ENCODE data around the gene ST7.

Gene ST7

GRCh38 chr7:116981939-116982338, 28.6 kb downstream of the ST7 start:
- no peaks in the 10 kb centered on the region for H3K27me3 ChIP-seq (ENCODE audit: control insufficient read depth, insufficient read depth, low read length)
- no peaks in the 10 kb centered on the region for H3K9me3 ChIP-seq (ENCODE audit: control insufficient read depth, low read depth, low read length)
- no peak overlapping the region for H3K4me3 ChIP-seq (ENCODE audit: low read length)
- no peak overlapping the region for H3K27ac ChIP-seq (ENCODE audit: low read length)
- no peaks in the 10 kb centered on the region for H3K36me3 ChIP-seq (ENCODE audit: control insufficient read depth, low read depth, low read length)
- no peaks in the 10 kb centered on the region for H3K4me1 ChIP-seq (ENCODE audit: control insufficient read depth, low read depth, low read length)
- H3K9ac ChIP-seq (ENCODE audit: low read length) = no peak overlapping the region

GRCh38 chr7:116984511-116984910, 31.2 kb downstream of the ST7 start:
- Histone ChIP-seq H3K9ac (ENCODE audit: low read length) (no peak overlapping the region), H3K4me1 (ENCODE audit: control insufficient read depth, low read depth, low read length) (no peaks in the 10 kb centered on the region), H3K9me3 (ENCODE audit: control insufficient read depth, low read depth, low read length) (no peaks in the 10 kb centered on the region), H3K4me3 (ENCODE audit: low read length) (no peak overlapping the region), H3K36me3 (ENCODE audit: control insufficient read depth, low read depth, low read length) (no peaks in the 10 kb centered on the region), H3K27me3 (ENCODE audit: control insufficient read depth, insufficient read depth, low read length) (no peaks in the 10 kb centered on the region), H3K27ac (ENCODE audit: low read length) (no peak overlapping the region)

GRCh38 chr7:116984917-116985316, 31.6 kb downstream of the ST7 start:
- Histone ChIP-seq H3K9ac (ENCODE audit: low read length) (no peak overlapping the region), H3K9me3 (ENCODE audit: control insufficient read depth, low read depth, low read length) (no peaks in the 10 kb centered on the region), H3K27me3 (ENCODE audit: control insufficient read depth, insufficient read depth, low read length) (no peaks in the 10 kb centered on the region), H3K27ac (ENCODE audit: low read length) (no peak overlapping the region), H3K4me3 (ENCODE audit: low read length) (no peak overlapping the region), H3K36me3 (ENCODE audit: control insufficient read depth, low read depth, low read length) (no peaks in the 10 kb centered on the region), H3K4me1 (ENCODE audit: control insufficient read depth, low read depth, low read length) (no peaks in the 10 kb centered on the region)

- H3K9ac ChIP-seq (ENCODE audit: low read length) = no peak overlapping the region
- no peaks in the 10 kb centered on the region for H3K4me1 ChIP-seq (ENCODE audit: control insufficient read depth, low read depth, low read length)
- no peak overlapping the region for H3K27ac ChIP-seq (ENCODE audit: low read length)
- H3K27me3 ChIP-seq (ENCODE audit: control insufficient read depth, insufficient read depth, low read length) = no peaks in the 10 kb centered on the region
- no peaks in the 10 kb centered on the region for H3K9me3 ChIP-seq (ENCODE audit: control insufficient read depth, low read depth, low read length)
- no peak overlapping the region for H3K4me3 ChIP-seq (ENCODE audit: low read length)
- no peaks in the 10 kb centered on the region for H3K36me3 ChIP-seq (ENCODE audit: control insufficient read depth, low read depth, low read length)
These were observed 32.3 kb downstream of the ST7 start for GRCh38 chr7:116985575-116985974.

- no peak overlapping the region for H3K27ac ChIP-seq (ENCODE audit: low read length)
- H3K4me3 ChIP-seq (ENCODE audit: low read length) = no peak overlapping the region
- H3K9ac ChIP-seq (ENCODE audit: low read length) = no peak overlapping the region
- no peaks in the 10 kb centered on the region for H3K36me3 ChIP-seq (ENCODE audit: control insufficient read depth, low read depth, low read length)
- no peaks in the 10 kb centered on the region for H3K4me1 ChIP-seq (ENCODE audit: control insufficient read depth, low read depth, low read length)
- H3K27me3 ChIP-seq (ENCODE audit: control insufficient read depth, insufficient read depth, low read length) = no peaks in the 10 kb centered on the region
- peaks cover 2% of the 10 kb centered on the region for H3K9me3 ChIP-seq (ENCODE audit: control insufficient read depth, low read depth, low read length)
These were observed 33.6 kb downstream of the ST7 start for GRCh38 chr7:116986611-116987565.

- no peak overlapping the region for H3K9ac ChIP-seq (ENCODE audit: low read length)
- H3K36me3 ChIP-seq (ENCODE audit: control insufficient read depth, low read depth, low read length) = no peaks in the 10 kb centered on the region
- no peak overlapping the region for H3K27ac ChIP-seq (ENCODE audit: low read length)
- H3K4me3 ChIP-seq (ENCODE audit: low read length) = no peak overlapping the region
- peaks cover 7% of the 10 kb centered on the region for H3K9me3 ChIP-seq (ENCODE audit: control insufficient read depth, low read depth, low read length)
- no peaks in the 10 kb centered on the region for H3K27me3 ChIP-seq (ENCODE audit: control insufficient read depth, insufficient read depth, low read length)
- no peaks in the 10 kb centered on the region for H3K4me1 ChIP-seq (ENCODE audit: control insufficient read depth, low read depth, low read length)
These were observed 35.2 kb downstream of the ST7 start for GRCh38 chr7:116988363-116988989.

GRCh38 chr7:116990056-116990455, 36.8 kb downstream of the ST7 start:
- Histone ChIP-seq H3K36me3 (ENCODE audit: control insufficient read depth, low read depth, low read length) (no peaks in the 10 kb centered on the region), H3K9ac (ENCODE audit: low read length) (no peak overlapping the region), H3K4me3 (ENCODE audit: low read length) (no peak overlapping the region)

GRCh38 chr7:116991233-116991632, 37.9 kb downstream of the ST7 start:
- Histone ChIP-seq H3K9ac (ENCODE audit: low read length) (no peak overlapping the region), H3K4me3 (ENCODE audit: low read length) (no peak overlapping the region), H3K27ac (ENCODE audit: low read length) (no peak overlapping the region), H3K4me1 (ENCODE audit: control insufficient read depth, low read depth, low read length) (no peaks in the 10 kb centered on the region), H3K9me3 (ENCODE audit: control insufficient read depth, low read depth, low read length) (peaks cover 7% of the 10 kb centered on the region), H3K36me3 (ENCODE audit: control insufficient read depth, low read depth, low read length) (no peaks in the 10 kb centered on the region), H3K27me3 (ENCODE audit: control insufficient read depth, insufficient read depth, low read length) (no peaks in the 10 kb centered on the region)

More at GRCh38 chr7:116990056-116990455, 36.8 kb downstream of the ST7 start:
- Histone ChIP-seq H3K9me3 (ENCODE audit: control insufficient read depth, low read depth, low read length) (peaks cover 7% of the 10 kb centered on the region), H3K27ac (ENCODE audit: low read length) (no peak overlapping the region), H3K4me1 (ENCODE audit: control insufficient read depth, low read depth, low read length) (no peaks in the 10 kb centered on the region), H3K27me3 (ENCODE audit: control insufficient read depth, insufficient read depth, low read length) (no peaks in the 10 kb centered on the region)

GRCh38 chr7:116994611-116995010, 41.3 kb downstream of the ST7 start:
- no peaks in the 10 kb centered on the region for H3K27me3 ChIP-seq (ENCODE audit: control insufficient read depth, insufficient read depth, low read length)
- H3K36me3 ChIP-seq (ENCODE audit: control insufficient read depth, low read depth, low read length) = no peaks in the 10 kb centered on the region
- no peak overlapping the region for H3K27ac ChIP-seq (ENCODE audit: low read length)
- no peak overlapping the region for H3K4me3 ChIP-seq (ENCODE audit: low read length)
- no peak overlapping the region for H3K9ac ChIP-seq (ENCODE audit: low read length)
- peaks cover 7% of the 10 kb centered on the region for H3K9me3 ChIP-seq (ENCODE audit: control insufficient read depth, low read depth, low read length)
- H3K4me1 ChIP-seq (ENCODE audit: control insufficient read depth, low read depth, low read length) = no peaks in the 10 kb centered on the region

- H3K4me1 ChIP-seq (ENCODE audit: control insufficient read depth, low read depth, low read length) = peaks cover 3% of the 10 kb centered on the region
These were observed 44.7 kb downstream of the ST7 start for GRCh38 chr7:116997972-116998371.

GRCh38 chr7:116998567-116999175, 45.4 kb downstream of the ST7 start:
- Histone ChIP-seq H3K9me3 (ENCODE audit: control insufficient read depth, low read depth, low read length) (no peaks in the 10 kb centered on the region), H3K4me3 (ENCODE audit: low read length) (no peak overlapping the region), H3K36me3 (ENCODE audit: control insufficient read depth, low read depth, low read length) (no peaks in the 10 kb centered on the region), H3K27ac (ENCODE audit: low read length) (no peak overlapping the region), H3K27me3 (ENCODE audit: control insufficient read depth, insufficient read depth, low read length) (no peaks in the 10 kb centered on the region), H3K9ac (ENCODE audit: low read length) (no peak overlapping the region), H3K4me1 (ENCODE audit: control insufficient read depth, low read depth, low read length) (peaks cover 3% of the 10 kb centered on the region)

More at GRCh38 chr7:116997972-116998371, 44.7 kb downstream of the ST7 start:
- Histone ChIP-seq H3K27ac (ENCODE audit: low read length) (no peak overlapping the region), H3K9ac (ENCODE audit: low read length) (no peak overlapping the region), H3K27me3 (ENCODE audit: control insufficient read depth, insufficient read depth, low read length) (no peaks in the 10 kb centered on the region), H3K9me3 (ENCODE audit: control insufficient read depth, low read depth, low read length) (no peaks in the 10 kb centered on the region), H3K36me3 (ENCODE audit: control insufficient read depth, low read depth, low read length) (no peaks in the 10 kb centered on the region), H3K4me3 (ENCODE audit: low read length) (no peak overlapping the region)

Measured in iPS-18a (cell line).